Neural progenitor cell (in vitro differentiated cells): Measurements from ENCODE around the gene ATP8A1. TPM values are rescaled to one million over a fixed set of nuclear protein-coding genes. Genes with fewer than 3 reads are reported as not detected.

Experiments
- DNase-seq: peaks from one replicate; pipeline ENCODE4 v3.0.0-alpha.2; 2016; ENCODE audit warnings: low spot score
- H2AFZ ChIP-seq: fragments of 200-600 bp; sonication (generic); replicated peaks from 2 replicates; pipeline ENCODE4 v1.6.1; 2016; ENCODE audit warnings: antibody characterized with exemption
- H3F3A ChIP-seq: fragments of 200-600 bp; sonication (generic); 2 replicates; pipeline ENCODE4 v1.6.1; 2016; ENCODE audit warnings: antibody characterized with exemption, low read depth
- H3K27ac ChIP-seq: fragments of 200-600 bp; sonication (generic); 2 replicates; pipeline ENCODE4 v1.5.1; 2016; ENCODE audit warnings: mild to moderate bottlenecking
- H3K27me3 ChIP-seq: fragments of 200-600 bp; sonication (generic); 2 replicates; pipeline ENCODE4 v1.6.1; 2016; ENCODE audit warnings: mild to moderate bottlenecking, moderate library complexity
- H3K36me3 ChIP-seq: fragments of 200-600 bp; sonication (generic); 2 replicates; pipeline ENCODE4 v1.5.1; 2016
- H3K4me1 ChIP-seq: fragments of 200-600 bp; sonication (generic); 2 replicates; pipeline ENCODE4 v1.6.1; 2016; ENCODE audit warnings: mixed run types
- H3K4me2 ChIP-seq: fragments of 200-600 bp; sonication (generic); 2 replicates; pipeline ENCODE4 v1.6.1; 2016
- H3K4me3 ChIP-seq: fragments of 200-600 bp; sonication (generic); 2 replicates; pipeline ENCODE4 v1.5.1; 2016
- H3K79me2 ChIP-seq: fragments of 200-600 bp; sonication (generic); 2 replicates; pipeline ENCODE4 v1.6.1; 2016; ENCODE audit warnings: low read depth
- H3K9ac ChIP-seq: fragments of 200-600 bp; sonication (generic); 2 replicates; pipeline ENCODE4 v1.6.1; 2016
- H3K9me3 ChIP-seq: fragments of 200-600 bp; sonication (generic); 2 replicates; pipeline ENCODE4 v1.5.1; 2016; ENCODE audit warnings: low read depth
- H4K20me1 ChIP-seq: fragments of 200-600 bp; sonication (generic); 2 replicates; pipeline ENCODE4 v1.6.1; 2016; ENCODE audit warnings: low read depth
- H3K27ac Mint-ChIP-seq: 3 replicates; pipeline ENCODE4 v1.8.0; 2021; ENCODE audit warnings: mixed read lengths
- H3K27me3 Mint-ChIP-seq: 2 replicates; pipeline ENCODE4 v1.8.0; 2022; ENCODE audit warnings: low read depth, mild to moderate bottlenecking, inconsistent platforms, moderate library complexity, mixed read lengths; ENCODE audit not compliant: insufficient read depth
- H3K36me3 Mint-ChIP-seq: 3 replicates; pipeline ENCODE4 v1.8.0; 2021; ENCODE audit warnings: mixed read lengths
- H3K4me1 Mint-ChIP-seq: 3 replicates; pipeline ENCODE4 v1.8.0; 2021; ENCODE audit warnings: mixed read lengths
- H3K4me3 Mint-ChIP-seq: 3 replicates; pipeline ENCODE4 v1.8.0; 2021; ENCODE audit warnings: mild to moderate bottlenecking, moderate library complexity, mixed read lengths
- H3K9me3 Mint-ChIP-seq: 3 replicates; pipeline ENCODE4 v1.8.0; 2020; ENCODE audit warnings: mixed read lengths
- CTCF ChIP-seq: fragments of 200-600 bp; sonication (generic); IDR thresholded peaks from 2 replicates; pipeline ENCODE4 v1.5.1; 2017; ENCODE audit warnings: antibody characterized with exemption, mild to moderate bottlenecking
- EZH2 ChIP-seq: fragments of 200-600 bp; sonication (generic); IDR thresholded peaks from 2 replicates; pipeline ENCODE4 v1.6.1; 2017; ENCODE audit warnings: antibody characterized with exemption, mild to moderate bottlenecking, moderate library complexity
- EZH2phosphoT487 ChIP-seq: fragments of 200-600 bp; sonication (generic); IDR thresholded peaks from 2 replicates; pipeline ENCODE4 v1.6.1; 2017; ENCODE audit warnings: antibody characterized with exemption
- total RNA-seq: library from RNA; depleted of rRNA; stranded (reverse); fragments of >200 nt; gene quantifications from 2 replicates; pipeline ENCODE4 v1.2.3, GENCODE V29; 2015; ENCODE audit warnings: low replicate concordance

The ATP8A1 gene
- total RNA-seq, 1 donor from 2014 or later: 46.1 TPM

- Histone ChIP-seq H3K4me1 (no peaks in the 10 kb centered on the region), H3K79me2 (no peaks in the 10 kb centered on the region), H3K36me3 (no peaks in the 10 kb centered on the region), H3K9me3 (no peaks in the 10 kb centered on the region), H4K20me1 (no peaks in the 10 kb centered on the region), H3K27me3 (no peaks in the 10 kb centered on the region), H3K9ac (no peak overlapping the region), H3K27ac (no peak overlapping the region), H3K4me3 (no peak overlapping the region), H2AFZ (no peak overlapping the region), H3K4me2 (no peak overlapping the region), H3F3A (no peaks in the 10 kb centered on the region)
- TF ChIP-seq EZH2 (no peak), CTCF (no peak), EZH2phosphoT487 (no peak)
- H3K9me3 Mint-ChIP-seq: no peaks in the 10 kb centered on the region
- no peaks in the 10 kb centered on the region for H3K36me3 Mint-ChIP-seq
- no peaks in the 10 kb centered on the region for H3K4me1 Mint-ChIP-seq
- no peak overlapping the region for H3K27ac Mint-ChIP-seq
- DNase-seq: no peak
- no peak overlapping the region for H3K4me3 Mint-ChIP-seq
- no peaks in the 10 kb centered on the region for H3K27me3 Mint-ChIP-seq
Measured at GRCh38 chr4:42603862-42604261, 53.0 kb downstream of the ATP8A1 start.

- Mint-ChIP-seq H3K27me3 (no peaks in the 10 kb centered on the region), H3K36me3 (no peaks in the 10 kb centered on the region), H3K27ac (no peak overlapping the region), H3K4me1 (no peaks in the 10 kb centered on the region), H3K9me3 (no peaks in the 10 kb centered on the region), H3K4me3 (no peak overlapping the region)
- Histone ChIP-seq H3K4me1 (no peaks in the 10 kb centered on the region), H2AFZ (no peak overlapping the region), H3K36me3 (no peaks in the 10 kb centered on the region), H3K27me3 (no peaks in the 10 kb centered on the region), H3K9me3 (no peaks in the 10 kb centered on the region), H3K27ac (no peak overlapping the region), H3K79me2 (no peaks in the 10 kb centered on the region), H3K9ac (no peak overlapping the region), H3F3A (no peaks in the 10 kb centered on the region), H4K20me1 (no peaks in the 10 kb centered on the region), H3K4me2 (no peak overlapping the region), H3K4me3 (no peak overlapping the region)
- DNase-seq: no peak
- TF ChIP-seq EZH2: no peak
- TF ChIP-seq CTCF: no peak
- TF ChIP-seq EZH2phosphoT487: no peak
Measured at GRCh38 chr4:42600578-42600977, 56.3 kb downstream of the ATP8A1 start.

- Histone ChIP-seq H3K4me1 (no peaks in the 10 kb centered on the region), H3K27ac (no peak overlapping the region), H3K79me2 (no peaks in the 10 kb centered on the region), H3K9ac (no peak overlapping the region), H2AFZ (no peak overlapping the region), H3K27me3 (no peaks in the 10 kb centered on the region), H3K4me2 (no peak overlapping the region), H3K36me3 (no peaks in the 10 kb centered on the region), H3K4me3 (no peak overlapping the region), H4K20me1 (no peaks in the 10 kb centered on the region), H3K9me3 (no peaks in the 10 kb centered on the region), H3F3A (no peaks in the 10 kb centered on the region)
- no peak for TF ChIP-seq EZH2
- no peak for TF ChIP-seq CTCF
- H3K27me3 Mint-ChIP-seq: no peaks in the 10 kb centered on the region
- no peaks in the 10 kb centered on the region for H3K4me1 Mint-ChIP-seq
- H3K9me3 Mint-ChIP-seq: no peaks in the 10 kb centered on the region
- H3K27ac Mint-ChIP-seq: no peak overlapping the region
- no peaks in the 10 kb centered on the region for H3K36me3 Mint-ChIP-seq
- DNase-seq: no peak
- H3K4me3 Mint-ChIP-seq: no peak overlapping the region
Measured at GRCh38 chr4:42596918-42597317, 60.0 kb downstream of the ATP8A1 start.

GRCh38 chr4:42594888-42595287 lies 62.0 kb downstream of the ATP8A1 start:
- H4K20me1 ChIP-seq: no peaks in the 10 kb centered on the region
- H3K27me3 Mint-ChIP-seq: no peaks in the 10 kb centered on the region
- H3K4me1 Mint-ChIP-seq: no peaks in the 10 kb centered on the region
- TF ChIP-seq EZH2phosphoT487: no peak
- no peaks in the 10 kb centered on the region for H3K4me1 ChIP-seq
- no peak overlapping the region for H3K27ac Mint-ChIP-seq
- H3K9me3 Mint-ChIP-seq: no peaks in the 10 kb centered on the region
- no peak overlapping the region for H3K9ac ChIP-seq
- H3K79me2 ChIP-seq: no peaks in the 10 kb centered on the region
- H3K36me3 Mint-ChIP-seq: no peaks in the 10 kb centered on the region
- H3K27me3 ChIP-seq: no peaks in the 10 kb centered on the region
- no peak overlapping the region for H2AFZ ChIP-seq
- H3K9me3 ChIP-seq: no peaks in the 10 kb centered on the region
- no peaks in the 10 kb centered on the region for H3K36me3 ChIP-seq
- DNase-seq: no peak
- no peak overlapping the region for H3K4me3 Mint-ChIP-seq
- no peak overlapping the region for H3K4me2 ChIP-seq
- no peak overlapping the region for H3K4me3 ChIP-seq
- no peak overlapping the region for H3K27ac ChIP-seq
- no peaks in the 10 kb centered on the region for H3F3A ChIP-seq
